Measurements from ENCODE around the gene XRN2.

Gene XRN2, protein sequence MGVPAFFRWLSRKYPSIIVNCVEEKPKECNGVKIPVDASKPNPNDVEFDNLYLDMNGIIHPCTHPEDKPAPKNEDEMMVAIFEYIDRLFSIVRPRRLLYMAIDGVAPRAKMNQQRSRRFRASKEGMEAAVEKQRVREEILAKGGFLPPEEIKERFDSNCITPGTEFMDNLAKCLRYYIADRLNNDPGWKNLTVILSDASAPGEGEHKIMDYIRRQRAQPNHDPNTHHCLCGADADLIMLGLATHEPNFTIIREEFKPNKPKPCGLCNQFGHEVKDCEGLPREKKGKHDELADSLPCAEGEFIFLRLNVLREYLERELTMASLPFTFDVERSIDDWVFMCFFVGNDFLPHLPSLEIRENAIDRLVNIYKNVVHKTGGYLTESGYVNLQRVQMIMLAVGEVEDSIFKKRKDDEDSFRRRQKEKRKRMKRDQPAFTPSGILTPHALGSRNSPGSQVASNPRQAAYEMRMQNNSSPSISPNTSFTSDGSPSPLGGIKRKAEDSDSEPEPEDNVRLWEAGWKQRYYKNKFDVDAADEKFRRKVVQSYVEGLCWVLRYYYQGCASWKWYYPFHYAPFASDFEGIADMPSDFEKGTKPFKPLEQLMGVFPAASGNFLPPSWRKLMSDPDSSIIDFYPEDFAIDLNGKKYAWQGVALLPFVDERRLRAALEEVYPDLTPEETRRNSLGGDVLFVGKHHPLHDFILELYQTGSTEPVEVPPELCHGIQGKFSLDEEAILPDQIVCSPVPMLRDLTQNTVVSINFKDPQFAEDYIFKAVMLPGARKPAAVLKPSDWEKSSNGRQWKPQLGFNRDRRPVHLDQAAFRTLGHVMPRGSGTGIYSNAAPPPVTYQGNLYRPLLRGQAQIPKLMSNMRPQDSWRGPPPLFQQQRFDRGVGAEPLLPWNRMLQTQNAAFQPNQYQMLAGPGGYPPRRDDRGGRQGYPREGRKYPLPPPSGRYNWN

DNA sequence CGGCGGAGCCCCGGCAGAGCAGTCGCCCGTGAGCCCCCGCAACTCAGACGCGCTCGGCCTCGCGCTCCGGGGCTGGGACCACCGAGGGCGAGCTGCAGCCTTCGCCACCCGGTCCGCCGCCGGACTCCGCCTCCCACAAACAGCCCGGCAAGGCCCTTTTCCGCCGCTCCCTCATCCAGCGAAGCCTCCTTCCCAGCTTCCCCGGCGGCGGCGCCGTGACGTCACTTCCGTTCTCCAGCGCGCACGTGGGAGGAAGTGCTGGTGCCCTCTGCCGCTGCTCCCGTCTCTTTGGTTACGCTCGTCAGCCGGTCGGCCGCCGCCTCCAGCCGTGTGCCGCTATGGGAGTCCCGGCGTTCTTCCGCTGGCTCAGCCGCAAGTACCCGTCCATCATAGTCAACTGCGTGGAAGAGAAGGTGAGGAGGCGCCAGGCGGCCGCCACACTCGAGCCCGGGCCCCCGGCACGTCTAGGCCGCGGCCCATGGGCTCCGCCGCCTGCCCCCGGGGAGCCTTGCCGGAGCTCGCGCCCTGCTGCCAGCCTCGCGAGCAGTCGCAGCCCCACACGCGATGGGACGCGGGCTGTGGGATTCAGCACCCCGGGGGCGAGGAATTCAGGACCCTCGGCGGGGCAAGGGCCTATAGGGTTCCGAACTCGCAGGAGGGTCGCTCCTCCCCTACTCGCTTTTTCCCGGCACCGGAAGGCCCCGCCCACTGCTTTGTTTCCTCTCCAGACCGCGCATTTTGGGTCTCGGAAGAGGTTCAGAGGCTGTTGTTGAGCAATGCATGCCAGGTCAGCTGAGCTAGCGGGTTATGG, at the start of gene XRN2:
Gene XRN2, plus strand, starts transcription at position 271 of the 811 bp plus-strand sequence. Its CDS starts 68 bp downstream, at position 339.
- peak; percentile 99 for DNase-seq

DNA sequence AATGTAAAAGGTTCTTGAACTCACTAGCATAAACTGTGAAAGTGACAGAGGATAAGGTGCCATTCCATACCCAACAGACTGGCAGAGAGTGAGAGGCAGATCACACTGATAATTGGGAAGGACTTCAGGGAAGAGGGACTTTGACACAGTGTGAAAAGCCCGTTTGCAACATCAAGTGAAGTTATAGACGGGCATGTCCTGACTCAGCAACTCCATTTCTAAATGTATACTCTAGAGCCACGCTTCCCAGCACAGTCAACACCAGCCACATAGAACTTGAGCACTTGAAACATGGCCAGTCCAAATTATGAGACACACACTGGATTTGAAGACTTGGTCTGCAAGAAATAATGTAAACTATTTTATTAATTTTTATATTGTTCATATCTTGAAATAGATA, 45.9 kb upstream of the XRN2 start:
- no peak for DNase-seq

DNA sequence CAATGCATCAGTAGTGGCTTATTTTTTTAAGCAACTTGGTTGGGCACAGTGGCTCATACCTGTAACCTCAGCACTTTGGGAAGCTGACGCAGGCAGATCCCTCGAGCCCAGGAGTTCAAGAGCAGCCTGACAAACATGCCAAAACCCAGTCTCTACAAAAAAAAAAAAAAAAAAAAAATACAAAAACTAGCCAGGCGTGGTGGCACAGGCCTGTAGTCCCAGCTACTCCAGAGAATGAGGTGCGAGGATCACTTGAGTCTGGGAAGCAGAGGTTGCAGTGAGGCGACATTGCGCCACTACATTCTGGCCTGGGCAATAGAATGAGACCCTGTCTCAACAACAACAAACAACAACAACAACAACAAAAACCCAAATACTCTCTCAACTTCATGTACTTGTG, 44.7 kb upstream of the XRN2 start:
- DNase-seq, result no peak

DNA sequence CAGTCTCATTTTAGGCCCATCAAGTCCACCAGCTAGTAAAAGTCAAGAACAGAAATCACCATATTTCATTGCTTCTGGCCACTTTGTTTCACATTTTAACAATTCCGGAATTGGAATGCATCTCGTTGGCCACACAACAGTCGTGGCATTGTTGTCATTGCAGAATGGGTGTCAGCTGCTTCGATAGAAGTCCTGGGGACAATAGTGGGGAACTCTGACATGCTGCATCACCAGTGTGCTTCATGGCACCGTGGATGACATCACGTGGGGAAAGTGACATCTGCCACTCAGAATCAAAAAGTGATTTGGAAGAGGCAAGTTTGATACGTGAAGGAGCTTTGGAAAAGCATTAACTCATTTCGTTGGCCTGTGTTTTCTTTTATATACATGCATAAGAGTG, 43.8 kb upstream of the XRN2 start:
- DNase-seq, result no peak

DNA sequence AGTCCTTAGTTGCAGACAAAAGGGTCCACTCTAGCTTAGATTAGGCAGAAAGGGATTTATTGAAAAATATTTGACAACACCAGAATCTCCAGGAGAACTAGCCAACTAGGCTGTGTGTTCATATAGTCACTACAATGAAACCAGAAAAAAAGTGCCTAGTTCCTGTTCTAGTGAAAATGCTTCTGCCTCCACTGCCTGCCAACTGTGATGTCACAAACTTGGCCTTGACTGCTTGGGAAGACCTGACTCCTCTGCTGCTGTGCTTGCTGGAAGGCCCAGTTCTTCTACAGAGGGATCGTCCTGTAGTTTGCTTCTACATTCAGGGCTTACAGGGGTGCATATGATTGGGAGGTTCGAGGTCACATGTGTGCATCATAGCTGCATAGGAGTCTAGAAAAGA, 40.3 kb upstream of the XRN2 start:
- no peak for DNase-seq

DNA sequence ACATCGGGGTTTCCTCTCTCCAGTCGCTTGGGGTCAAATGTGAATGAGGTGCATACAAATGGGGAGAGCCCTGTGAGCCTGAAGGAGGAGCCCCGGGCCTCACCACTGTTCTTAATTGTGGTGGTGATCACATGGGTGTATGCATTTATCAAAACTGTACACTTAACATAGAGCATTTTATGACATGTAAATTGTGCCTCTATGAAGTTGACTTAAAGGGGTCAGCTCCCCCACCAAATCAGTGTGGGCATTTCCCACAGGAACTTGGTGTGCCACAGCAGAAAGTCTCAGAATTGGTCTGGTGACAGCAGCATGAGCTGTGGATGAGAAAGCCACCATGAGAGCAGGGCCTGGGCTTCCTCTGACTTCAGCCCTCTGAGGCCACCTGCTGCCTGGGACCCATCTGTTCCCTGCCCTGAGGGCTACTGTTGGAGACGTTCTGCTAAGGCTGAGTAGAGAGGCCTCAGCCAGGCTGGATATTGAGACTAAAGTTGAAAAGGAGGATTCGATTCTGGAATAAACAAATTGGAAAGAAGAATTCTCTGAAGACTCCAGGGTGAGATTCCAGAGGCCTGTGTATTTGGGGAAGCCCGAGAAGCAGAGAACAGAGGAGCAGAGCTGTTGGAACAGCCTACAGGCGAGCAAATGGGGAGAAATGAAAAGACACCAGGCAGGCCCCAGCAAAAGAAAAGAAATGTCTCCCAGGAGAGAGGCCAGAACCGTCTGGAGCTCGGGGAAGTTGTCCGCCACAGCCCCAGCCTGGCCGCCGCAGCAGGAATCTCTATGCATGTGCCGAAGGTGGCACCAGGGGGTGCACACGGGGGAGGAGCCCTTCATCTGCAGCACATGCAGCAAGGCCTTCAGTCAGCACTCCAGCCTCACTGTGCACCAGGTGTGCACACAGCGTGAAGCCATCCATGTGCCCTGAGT, 37.6 kb upstream of the XRN2 start:
- DNase-seq, result peak; percentile 37

DNA sequence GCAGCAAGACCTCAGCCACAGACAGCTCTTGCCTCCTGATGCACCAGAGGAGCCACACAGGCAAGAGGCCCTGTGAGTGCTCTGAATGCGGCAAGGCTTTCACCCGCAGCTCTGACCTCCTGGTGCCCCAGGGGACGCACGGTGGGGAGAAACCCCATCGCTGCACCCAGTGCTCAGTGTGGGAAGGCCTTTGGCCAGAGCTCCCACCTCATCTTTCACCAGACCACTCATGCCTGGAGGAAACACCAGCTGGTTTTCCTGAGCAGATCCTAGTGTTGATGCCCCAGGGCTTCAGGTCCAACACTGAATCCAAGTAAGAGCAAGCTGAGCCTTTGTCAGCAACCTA, 37.0 kb upstream of the XRN2 start:
- peak; percentile 29 for DNase-seq

DNA sequence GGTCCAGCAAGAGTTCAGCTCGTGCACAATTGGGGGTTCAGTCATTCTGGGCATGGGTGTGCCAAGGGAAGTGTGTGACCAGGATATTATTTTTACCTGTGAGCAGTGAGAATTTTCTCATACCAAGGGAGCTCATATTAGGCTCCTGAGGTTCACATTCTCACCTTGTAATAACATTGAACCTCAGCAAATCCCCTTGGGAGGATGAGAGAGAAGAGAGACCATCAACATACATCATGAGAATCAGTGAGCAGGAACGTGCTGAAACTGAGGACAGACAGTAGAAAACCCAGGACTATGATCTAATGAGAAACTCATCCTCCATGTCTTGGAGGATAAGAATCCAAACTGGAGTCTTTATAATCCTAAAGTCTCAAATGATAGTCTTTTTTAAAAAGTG, 33.4 kb upstream of the XRN2 start:
- DNase-seq, result no peak

DNA sequence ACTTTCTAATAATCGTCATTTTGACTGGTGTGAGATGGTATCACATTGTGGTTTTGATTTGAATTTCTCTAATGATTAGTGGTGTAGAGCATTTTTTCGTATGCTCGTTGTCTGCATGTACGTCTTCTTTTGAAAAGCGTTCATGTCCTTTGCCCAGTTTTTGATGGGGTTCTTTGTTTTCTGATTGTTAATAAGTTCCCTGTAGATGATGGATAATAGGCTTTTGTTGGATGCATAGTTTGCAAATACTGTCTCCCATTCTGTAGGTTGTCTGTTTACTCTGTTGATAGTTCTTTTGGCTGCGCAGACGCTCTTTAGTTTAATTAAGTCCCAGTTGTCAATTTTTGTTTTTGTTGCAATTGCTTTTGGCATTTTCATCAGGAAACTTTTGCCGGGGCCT, 32.3 kb upstream of the XRN2 start:
- no peak for DNase-seq

DNA sequence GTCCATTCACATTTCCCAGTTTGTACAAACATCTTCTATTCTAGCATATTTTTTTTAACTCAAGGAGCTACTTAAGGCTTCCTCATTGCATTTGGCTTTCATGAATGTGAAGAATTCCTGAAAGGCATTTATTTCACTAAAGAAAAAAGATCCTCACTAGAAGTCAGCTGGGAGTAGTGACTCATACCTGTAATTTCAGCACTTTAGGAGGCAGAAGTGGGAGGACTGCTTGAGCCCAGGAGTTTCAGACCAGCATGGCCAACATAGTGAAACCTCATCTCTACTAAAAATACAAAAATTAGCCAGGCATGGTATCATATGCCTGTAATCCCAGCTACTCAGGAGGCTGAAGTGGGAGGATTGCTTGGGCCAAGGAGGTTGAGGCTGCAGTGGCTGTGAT, 30.9 kb upstream of the XRN2 start:
- DNase-seq, result no peak

DNA sequence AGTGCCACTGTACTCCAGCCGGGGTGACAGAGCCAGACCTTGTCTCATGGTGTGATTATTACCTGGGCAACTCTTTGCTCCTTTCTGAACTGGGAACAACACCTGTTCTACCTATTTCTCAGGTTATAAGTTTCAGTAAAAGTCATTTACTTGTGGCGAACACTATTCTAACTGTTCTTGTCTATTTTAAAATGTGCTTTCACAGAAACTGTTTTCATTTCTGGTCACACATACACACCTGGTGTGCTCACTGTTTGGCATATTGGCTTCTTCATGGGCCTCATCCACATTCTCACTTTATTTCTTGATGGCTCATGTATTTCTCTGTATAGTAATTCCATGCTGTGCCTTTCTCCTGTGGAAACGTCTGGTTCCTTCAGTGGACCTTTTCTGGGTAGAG, 30.5 kb upstream of the XRN2 start:
- DNase-seq, result no peak

DNA sequence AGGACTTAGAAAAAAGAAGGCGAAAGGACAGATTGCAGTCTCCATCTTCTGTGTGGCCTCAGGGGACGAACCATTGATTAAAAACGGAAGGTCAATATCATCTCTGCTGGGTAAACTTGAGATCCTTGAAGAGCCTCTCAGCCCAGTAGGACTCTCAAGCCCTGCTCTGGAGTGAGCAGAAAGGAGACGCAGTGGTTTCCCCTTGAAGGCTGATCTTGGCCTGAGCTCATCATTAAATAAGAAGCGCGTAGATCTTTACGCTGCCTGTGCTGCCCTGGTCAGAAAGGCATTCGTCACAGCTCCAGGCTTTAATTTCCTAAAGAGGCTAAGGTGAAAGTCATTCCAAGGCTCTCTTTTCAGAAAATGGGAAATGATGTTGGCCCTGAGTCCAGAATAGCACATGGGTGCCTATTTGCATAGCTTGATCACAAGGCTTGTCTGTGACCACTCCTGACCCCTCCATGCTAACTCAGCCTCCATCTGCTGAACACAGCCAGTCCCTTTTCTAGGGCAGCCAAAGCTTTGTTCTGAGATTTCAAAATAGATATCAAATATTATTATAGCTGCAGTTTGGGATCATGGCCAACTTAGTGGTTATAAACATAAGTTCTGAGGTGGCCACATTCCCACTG, 29.3 kb upstream of the XRN2 start:
- DNase-seq, result no peak

DNA sequence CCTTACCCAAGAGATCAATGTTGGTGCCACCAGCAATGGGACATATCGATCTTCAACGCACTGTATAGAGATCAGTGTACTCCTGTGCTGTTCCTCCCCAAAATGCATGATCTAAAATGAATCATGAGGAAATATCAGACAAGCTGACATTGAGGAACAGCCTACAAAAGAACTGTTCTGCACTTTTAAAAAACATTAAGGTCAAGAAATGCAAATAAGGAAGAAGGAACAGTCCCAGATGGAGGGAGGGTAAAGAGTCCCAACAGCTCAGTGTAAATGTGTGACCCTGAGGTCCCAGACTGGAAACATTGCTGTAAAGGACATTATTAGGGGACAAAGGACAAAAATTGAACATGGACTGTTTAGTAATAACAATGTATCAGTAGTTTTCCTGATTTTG, 24.3 kb upstream of the XRN2 start:
- no peak for DNase-seq

DNA sequence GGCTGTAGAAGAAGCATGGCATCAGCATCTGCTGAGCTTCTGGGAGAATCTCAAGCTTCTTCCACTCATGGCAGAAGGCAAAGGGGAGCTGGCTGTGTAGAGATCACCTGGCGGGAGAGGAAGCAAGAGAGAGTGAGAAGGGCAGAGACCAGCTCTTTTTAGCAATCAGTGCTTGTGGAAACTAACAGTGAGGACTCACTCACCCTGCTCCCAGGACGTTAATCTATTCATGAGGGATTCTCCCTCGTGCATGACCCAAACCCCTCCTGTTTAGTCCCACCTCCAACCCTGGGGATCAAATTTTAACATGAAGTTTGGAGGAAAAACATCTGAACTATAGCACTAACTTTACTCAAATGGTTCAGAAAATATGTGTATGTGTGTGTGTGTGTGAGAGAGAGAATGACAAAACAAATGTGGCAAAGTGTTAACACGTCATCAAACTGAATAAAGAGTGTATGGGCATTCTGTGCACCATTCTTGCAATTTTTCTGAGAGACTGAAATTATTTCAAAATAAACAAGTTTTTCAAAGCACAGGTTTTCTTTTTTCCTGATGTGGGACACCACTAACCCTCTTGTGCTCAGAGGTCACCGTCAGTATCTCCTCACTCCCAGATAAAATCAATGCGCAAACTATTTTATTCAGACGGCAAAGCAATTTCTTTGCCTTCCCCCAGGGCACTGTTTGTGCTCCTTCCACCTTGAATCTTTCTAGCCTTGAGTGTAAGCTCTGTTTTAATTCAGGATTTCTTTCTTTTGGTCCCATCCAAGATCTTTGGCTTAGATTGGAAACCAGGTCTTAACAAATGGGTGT, 23.2 kb upstream of the XRN2 start:
- no peak for DNase-seq

DNA sequence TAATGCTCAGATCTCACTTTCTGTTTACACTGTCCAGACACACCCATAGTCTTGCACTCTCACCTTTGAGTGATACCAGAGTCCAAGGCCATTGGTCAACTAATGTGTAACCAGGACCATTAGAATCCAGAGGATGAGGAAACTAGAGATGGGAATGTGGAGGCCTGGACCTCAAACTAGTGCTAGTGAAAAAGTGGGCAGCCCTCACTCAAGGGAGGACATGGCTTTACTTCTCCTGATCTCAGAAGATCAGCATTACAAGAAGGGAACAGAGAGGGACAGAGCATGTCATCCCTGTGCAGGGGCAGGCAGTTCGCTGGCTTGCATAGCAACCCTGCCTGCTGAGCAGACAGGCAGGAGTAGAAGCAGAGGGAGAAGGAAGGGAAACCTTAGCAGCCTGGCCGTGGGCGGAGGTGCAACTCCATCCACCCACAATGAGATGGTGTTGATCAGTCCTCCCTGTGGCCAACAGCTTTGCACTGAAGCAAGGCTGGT, 22.6 kb upstream of the XRN2 start:
- no peak for DNase-seq

DNA sequence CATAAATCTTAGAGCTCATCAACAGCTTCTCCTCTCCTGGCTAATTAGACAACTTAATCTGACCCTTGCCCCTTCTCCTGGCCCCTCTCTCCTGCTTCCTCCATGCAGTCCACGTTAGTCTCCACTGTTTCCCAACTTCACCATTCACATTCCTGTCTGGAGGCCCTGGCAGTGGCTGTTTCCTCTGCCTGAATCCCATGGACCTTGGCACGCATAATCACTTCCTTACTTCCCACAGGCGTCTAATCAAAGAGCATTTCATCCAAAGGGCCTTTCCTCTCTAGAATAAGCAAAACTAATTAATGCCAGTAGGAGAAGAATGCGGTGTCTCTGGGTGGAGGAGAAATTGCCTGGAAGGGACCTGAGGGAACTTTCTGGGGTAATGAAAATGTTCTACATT, 16.4 kb upstream of the XRN2 start:
- no peak for DNase-seq

DNA sequence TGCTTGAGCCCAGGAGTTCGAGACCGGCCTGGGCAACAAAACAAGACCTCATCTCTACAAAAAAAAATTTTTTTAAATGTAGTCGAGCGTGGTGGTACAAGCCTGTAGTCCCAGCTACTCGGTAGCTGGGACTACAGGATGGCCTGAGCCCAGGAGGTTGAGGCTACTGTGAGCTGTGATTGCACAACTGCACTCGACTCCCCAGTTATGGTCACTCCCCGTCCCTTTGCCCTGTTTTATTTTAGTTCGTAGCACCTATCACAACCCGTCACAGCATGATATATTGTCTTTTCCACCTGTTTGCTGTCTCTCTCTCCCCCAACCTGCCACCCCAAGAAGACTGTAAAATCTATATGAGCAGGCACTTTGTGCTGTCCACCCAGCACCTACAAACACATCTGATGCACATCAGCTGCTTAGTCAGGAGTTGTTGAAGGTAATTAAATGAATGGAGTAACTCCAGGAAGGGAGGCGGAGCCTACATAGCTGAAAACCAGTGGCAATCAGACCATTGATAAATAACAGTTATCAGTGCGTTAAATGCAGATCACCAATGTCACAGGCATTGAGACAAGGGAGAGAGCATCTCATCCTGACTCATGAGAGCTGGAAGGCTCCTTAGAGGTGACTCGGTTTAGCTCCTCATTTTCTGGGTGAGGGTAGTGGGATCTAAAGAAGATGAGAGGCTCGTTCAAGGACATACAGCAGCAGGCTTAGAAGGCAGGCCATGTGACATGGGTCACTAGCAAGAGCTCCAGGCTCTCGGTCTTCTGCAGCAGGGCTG, 14.4 kb upstream of the XRN2 start:
- no peak for DNase-seq

DNA sequence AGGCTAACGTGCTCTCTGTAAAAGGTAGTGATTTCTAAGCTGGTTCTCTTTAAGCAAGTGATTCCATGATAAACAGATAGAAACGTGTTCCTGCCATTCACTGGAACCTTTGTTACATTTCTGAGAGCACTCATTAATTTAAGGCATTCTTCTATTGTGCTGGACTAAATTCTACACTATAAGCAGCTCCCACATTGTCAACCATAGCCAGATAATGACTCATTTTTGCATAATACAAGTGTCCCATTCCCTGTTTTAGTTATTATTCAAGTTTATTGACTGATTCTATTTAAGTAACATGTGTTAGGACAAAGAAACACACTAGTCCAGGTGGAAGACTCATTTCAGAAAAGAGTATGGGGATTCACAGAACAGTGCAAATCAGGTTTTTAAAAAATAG, 13.5 kb upstream of the XRN2 start:
- no peak for DNase-seq

DNA sequence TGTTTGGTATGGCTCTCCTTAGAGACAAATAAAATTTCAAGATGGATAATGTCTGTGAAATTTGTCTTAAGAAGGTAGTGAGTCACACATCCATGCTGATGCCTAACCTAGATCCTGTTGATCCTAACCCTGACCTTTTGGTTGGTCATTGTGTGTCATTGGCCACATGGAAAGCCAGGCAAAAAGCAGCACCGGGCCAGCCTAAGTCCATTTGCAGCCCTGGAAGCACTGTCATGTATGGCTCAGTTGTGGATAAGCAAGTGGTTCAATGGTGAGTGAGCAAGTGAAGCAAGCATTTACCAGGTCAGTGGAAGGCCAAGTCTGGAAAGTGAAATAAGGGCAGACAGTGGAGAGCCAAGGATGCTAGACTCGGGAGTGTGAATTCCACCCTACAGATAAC, 12.1 kb upstream of the XRN2 start:
- no peak for DNase-seq

DNA sequence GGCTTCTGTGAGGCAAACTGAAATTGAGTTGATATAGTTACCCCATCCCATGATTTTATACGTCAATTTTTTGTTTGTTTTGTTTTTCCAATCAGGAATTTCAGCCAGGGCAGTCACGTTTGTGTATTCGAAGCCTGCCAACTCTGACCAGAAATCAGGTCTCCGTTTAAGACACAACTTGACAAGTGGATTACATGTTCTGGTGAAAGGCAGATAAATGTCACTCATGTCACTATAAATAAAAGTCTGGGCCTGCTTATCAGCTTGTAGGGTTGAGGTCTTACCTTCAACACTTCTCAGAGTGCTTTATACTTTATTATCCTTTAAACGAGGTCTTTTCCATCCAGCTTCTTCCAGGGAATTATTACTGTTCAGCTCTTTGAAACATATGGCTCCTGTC, 8.4 kb upstream of the XRN2 start:
- no peak for DNase-seq
